ENCODE data around the gene GRPEL1. TPM values are rescaled to one million over a fixed set of nuclear protein-coding genes. Genes with fewer than 3 reads are reported as not detected.
A peak's percentile ranks its signal among the peaks of the same experiment; 100 is the strongest.

The GRPEL1 gene
- total RNA-seq, 2 experiments from 2014 or later, result 63.8 to 68.7 TPM

- intact Hi-C loops (cut with micrococcal nuclease), result loop anchor here (1.0 kb wide), 2 partner anchors 26 to 56 kb away; partner anchors contain the start of gene GRPEL1
- peak overlapping the region; percentile 84 for H3K4me3 Mint-ChIP-seq
- ChIA-PET POLR2A (interaction anchor here (0.8 to 7.7 kb wide), 6 partner anchors 14 to 134 kb away, joined by 3 to 106 read pairs (median 7); partner anchors contain the start of genes GRPEL1 and TBC1D14), CTCF (interaction anchor here (0.6 to 8.3 kb wide), 26 partner anchors 10 to 838 kb away, joined by 3 to 176 read pairs (median 5); partner anchors contain the start of genes GRPEL1 and TBC1D14)
- DNase-seq, result peak; percentile 96
- peaks cover 43% of the 10 kb centered on the region for H3K4me1 Mint-ChIP-seq (ENCODE audit: low read depth)
- no peaks in the 10 kb centered on the region for H3K36me3 Mint-ChIP-seq
- H3K27ac Mint-ChIP-seq, result peak overlapping the region; percentile 4
- no peaks in the 10 kb centered on the region for H3K9me3 Mint-ChIP-seq
- H3K27me3 Mint-ChIP-seq, result no peaks in the 10 kb centered on the region
Measured at GRCh38 chr4:7042503-7043283, 25.2 kb downstream of the GRPEL1 start.

GRCh38 chr4:7041801-7042502 lies 25.9 kb downstream of the GRPEL1 start:
- Mint-ChIP-seq H3K27me3 (no peaks in the 10 kb centered on the region), H3K36me3 (no peaks in the 10 kb centered on the region), H3K9me3 (no peaks in the 10 kb centered on the region), H3K4me3 (peak overlapping the region; percentile 69), H3K4me1 (ENCODE audit: low read depth) (peaks cover 42% of the 10 kb centered on the region), H3K27ac (no peak overlapping the region)
- intact Hi-C loops (cut with micrococcal nuclease), result no loop called here
- POLR2A ChIA-PET, result interaction anchor here (0.8 to 7.7 kb wide), 2 partner anchors 21 to 26 kb away, joined by 3 to 106 read pairs; partner anchors contain the start of gene GRPEL1
- CTCF ChIA-PET, result interaction anchor here (0.7 to 8.3 kb wide), 10 partner anchors 10 to 367 kb away, joined by 3 to 176 read pairs (median 6); partner anchors contain the start of genes GRPEL1 and TBC1D14
- no peak for DNase-seq

GRCh38 chr4:7041246-7041645 lies 26.6 kb downstream of the GRPEL1 start:
- Mint-ChIP-seq H3K27me3 (no peaks in the 10 kb centered on the region), H3K4me3 (peak overlapping the region; percentile 31), H3K4me1 (ENCODE audit: low read depth) (peaks cover 36% of the 10 kb centered on the region), H3K36me3 (no peaks in the 10 kb centered on the region), H3K27ac (no peak overlapping the region), H3K9me3 (no peaks in the 10 kb centered on the region)
- intact Hi-C loops (cut with micrococcal nuclease), result no loop called here
- no peak for DNase-seq
- CTCF ChIA-PET, result interaction anchor here (0.6 to 8.3 kb wide), 3 partner anchors 27 to 1001 kb away, joined by 3 to 176 read pairs (median 4); partner anchors contain the start of gene GRPEL1
- POLR2A ChIA-PET, result interaction anchor here (7.7 kb wide), 1 partner anchor 26 kb away, joined by 106 read pairs; the partner anchor contains the start of gene GRPEL1

DNA sequence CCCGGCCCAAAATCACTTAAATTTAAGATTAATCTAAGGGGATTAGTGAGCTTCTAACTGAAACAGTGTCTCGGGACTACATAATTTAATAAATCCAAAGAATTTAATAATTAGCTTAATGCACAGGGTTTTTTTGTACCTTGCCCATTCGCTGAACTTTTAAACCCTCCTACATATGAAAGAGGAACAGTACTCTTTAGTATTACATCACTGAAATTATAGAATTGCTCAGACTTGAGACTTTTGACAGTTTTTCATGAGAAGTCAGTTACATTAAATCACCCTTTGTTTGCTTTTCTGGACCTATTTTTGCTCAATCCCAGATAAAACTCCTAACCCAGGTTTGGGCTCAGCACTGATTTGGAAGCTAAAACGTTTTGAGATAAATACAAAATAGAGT lies 27.1 kb downstream of the GRPEL1 start:
- intact Hi-C loops (cut with micrococcal nuclease), result no loop called here

DNA sequence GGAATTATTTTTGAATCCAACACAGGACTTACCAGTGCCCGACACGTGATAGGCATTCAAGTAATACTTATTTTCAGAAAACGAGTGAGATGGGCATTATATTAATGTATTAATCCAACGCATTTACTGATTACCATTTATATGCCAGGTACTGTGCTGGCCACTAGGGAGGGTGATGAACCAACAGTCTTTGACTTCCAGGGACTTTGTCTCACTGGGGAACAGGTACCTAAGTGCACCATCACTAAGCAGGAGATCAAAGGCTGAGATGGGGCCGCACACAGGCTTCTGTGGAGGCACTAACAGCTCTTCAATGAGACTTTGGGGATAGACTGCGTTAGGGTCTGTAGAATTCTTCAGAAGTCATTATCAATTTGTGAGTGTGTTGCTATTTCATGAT lies 30.4 kb downstream of the GRPEL1 start:
- Mint-ChIP-seq H3K36me3 (no peaks in the 10 kb centered on the region), H3K4me1 (ENCODE audit: low read depth) (peaks cover 14% of the 10 kb centered on the region), H3K27me3 (no peaks in the 10 kb centered on the region), H3K27ac (no peak overlapping the region), H3K9me3 (no peaks in the 10 kb centered on the region), H3K4me3 (no peak overlapping the region)
- POLR2A ChIA-PET, result interaction anchor here (0.6 kb wide), 1 partner anchor 164 kb away, joined by 7 read pairs; no protein-coding TSS in a partner anchor
- DNase-seq, result no peak
- CTCF ChIA-PET, result interaction anchor here (0.5 to 1.2 kb wide), 3 partner anchors 19 to 181 kb away, joined by 3 to 4 read pairs (median 3); no protein-coding TSS in a partner anchor
- intact Hi-C loops (cut with micrococcal nuclease), result no loop called here

More for the DNA sequence above, 27.1 kb downstream of the GRPEL1 start:
- no peaks in the 10 kb centered on the region for H3K36me3 Mint-ChIP-seq
- CTCF ChIA-PET, result interaction anchor here (0.6 to 8.3 kb wide), 2 partner anchors 28 to 1001 kb away, joined by 3 to 176 read pairs; partner anchors contain the start of gene GRPEL1
- POLR2A ChIA-PET, result interaction anchor here (7.7 kb wide), 1 partner anchor 27 kb away, joined by 106 read pairs; the partner anchor contains the start of gene GRPEL1
- no peaks in the 10 kb centered on the region for H3K9me3 Mint-ChIP-seq
- no peak for DNase-seq
- H3K4me3 Mint-ChIP-seq, result no peak overlapping the region
- no peak overlapping the region for H3K27ac Mint-ChIP-seq
- H3K4me1 Mint-ChIP-seq (ENCODE audit: low read depth), result peaks cover 31% of the 10 kb centered on the region
- no peaks in the 10 kb centered on the region for H3K27me3 Mint-ChIP-seq

DNA sequence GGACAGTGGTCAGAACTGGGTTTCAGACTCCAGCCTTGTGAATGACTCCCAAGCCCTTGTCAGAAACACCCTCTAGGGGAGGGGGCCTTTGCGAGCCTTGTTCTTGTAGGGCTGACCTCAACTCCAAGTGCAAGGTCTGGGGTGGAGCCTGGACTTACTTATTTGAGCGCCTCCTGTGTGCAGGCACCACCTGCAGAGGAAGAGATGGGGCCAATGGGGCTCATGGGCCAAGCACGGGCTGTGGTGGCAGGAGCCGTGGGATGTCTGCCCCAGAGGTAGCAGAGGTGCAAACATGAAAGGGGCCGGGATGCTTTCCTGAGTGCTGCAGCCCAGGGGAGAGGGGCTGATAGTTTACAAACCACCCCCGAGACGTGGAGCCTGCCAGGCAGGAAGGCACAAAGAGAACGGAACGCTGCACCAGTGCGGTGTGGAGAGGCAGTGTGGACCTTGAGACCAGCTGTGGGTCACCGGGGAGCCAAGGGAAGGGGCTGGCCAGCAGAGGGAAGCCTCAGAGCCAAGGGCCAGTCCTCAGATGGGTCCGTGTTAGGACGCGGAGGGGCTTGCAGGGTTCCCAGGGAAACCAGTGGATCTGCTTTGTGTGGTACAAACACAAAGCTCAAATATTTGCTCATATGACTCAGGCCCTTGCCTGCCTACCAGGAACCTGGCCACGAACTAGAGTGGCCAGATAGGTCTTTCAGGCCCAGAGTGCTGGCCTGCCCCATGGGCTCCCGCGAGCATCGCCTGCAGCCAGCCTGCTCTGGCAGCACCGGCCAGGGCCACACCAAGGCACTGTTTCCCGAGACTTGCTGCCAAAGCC lies 33.4 kb downstream of the GRPEL1 start:
- Mint-ChIP-seq H3K9me3 (no peaks in the 10 kb centered on the region), H3K36me3 (peaks cover 13% of the 10 kb centered on the region), H3K27me3 (no peaks in the 10 kb centered on the region), H3K4me3 (no peak overlapping the region), H3K4me1 (ENCODE audit: low read depth) (peaks cover 6% of the 10 kb centered on the region), H3K27ac (no peak overlapping the region)
- CTCF ChIA-PET, result interaction anchor here (0.5 to 1.0 kb wide), 2 partner anchors 36 to 41 kb away, joined by 4 to 6 read pairs; no protein-coding TSS in a partner anchor
- POLR2A ChIA-PET, result interaction anchor here (0.6 kb wide), 2 partner anchors 22 to 178 kb away, joined by 3 read pairs; no protein-coding TSS in a partner anchor
- intact Hi-C loops (cut with micrococcal nuclease), result no loop called here
- DNase-seq, result no peak

DNA sequence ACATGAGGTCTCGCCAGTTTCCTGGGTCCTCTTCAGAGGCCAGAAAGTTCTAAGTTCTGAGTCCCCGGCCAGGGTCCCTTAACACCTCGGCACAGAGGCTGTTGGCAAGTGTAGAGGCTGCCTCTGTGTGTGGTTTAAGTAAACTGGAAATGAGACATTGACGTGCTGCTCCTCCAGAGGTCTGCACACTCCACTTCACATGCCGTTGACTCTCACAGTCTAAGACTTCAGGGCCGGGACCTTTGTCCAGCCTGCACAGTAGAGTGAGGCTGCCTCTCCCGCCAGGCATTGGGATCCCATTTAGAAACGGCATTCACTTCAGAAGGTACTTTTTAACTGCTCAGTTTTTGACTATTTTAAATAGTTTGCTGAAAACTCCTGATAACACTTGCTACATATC lies 35.3 kb downstream of the GRPEL1 start:
- POLR2A ChIA-PET, result no interaction called here
- Mint-ChIP-seq H3K36me3 (peaks cover 21% of the 10 kb centered on the region), H3K27ac (no peak overlapping the region)

DNA sequence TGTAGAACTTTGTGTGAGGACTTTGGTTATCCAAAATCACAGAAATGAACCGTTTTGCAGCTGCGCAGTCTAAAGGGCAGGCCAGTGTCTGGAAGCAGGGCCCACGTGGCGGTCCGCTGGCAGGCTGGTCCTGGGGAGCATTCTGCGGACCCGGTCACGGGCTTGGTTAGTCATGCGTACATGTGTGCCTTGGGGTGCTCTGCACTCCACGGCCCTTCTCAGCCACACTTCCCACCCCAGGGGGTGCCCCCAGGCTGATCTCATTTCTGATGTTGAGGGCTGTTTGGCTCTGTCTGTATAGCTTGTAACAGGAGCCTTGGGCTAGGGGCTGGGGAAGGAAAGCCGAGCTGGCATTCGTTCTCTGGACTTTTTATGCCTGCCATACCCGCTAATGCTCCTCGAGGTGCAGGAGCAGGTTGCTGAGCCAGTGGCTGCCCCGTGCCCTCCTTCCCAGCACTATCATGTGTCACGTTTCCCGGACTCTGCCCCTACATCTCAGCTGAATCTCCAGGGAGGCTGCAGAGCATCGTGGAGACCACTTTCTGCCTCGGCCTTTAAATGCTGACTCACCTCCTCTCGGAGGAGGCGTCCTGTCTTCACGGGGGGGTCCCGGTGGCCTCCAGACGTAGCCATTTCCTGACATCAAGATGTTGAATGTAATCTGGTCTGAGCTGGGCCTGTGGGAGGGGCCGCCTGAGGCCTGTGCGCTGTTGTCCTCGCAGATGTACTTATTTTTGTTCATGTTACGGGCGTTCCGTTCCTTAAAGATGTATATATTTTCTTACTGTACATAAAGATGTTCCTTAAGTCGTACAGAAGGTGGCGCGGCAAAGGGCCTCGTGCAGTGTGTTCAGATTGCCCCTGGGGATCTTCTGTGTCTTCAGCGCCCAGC lies 36.1 kb downstream of the GRPEL1 start:
- Mint-ChIP-seq H3K4me3 (no peak overlapping the region), H3K36me3 (peaks cover 23% of the 10 kb centered on the region), H3K27me3 (no peaks in the 10 kb centered on the region), H3K27ac (no peak overlapping the region), H3K9me3 (no peaks in the 10 kb centered on the region), H3K4me1 (ENCODE audit: low read depth) (no peaks in the 10 kb centered on the region)
- DNase-seq, result no peak
- intact Hi-C loops (cut with micrococcal nuclease), result no loop called here
- CTCF ChIA-PET, result interaction anchor here (0.6 to 2.8 kb wide), 2 partner anchors 11 to 330 kb away, joined by 3 to 9 read pairs; partner anchors contain the start of gene TADA2B
- POLR2A ChIA-PET, result no interaction called here

More for the DNA sequence above, 35.3 kb downstream of the GRPEL1 start:
- DNase-seq, result no peak
- peaks cover 6% of the 10 kb centered on the region for H3K4me1 Mint-ChIP-seq (ENCODE audit: low read depth)
- no peak overlapping the region for H3K4me3 Mint-ChIP-seq
- no peaks in the 10 kb centered on the region for H3K27me3 Mint-ChIP-seq
- CTCF ChIA-PET, result no interaction called here
- H3K9me3 Mint-ChIP-seq, result no peaks in the 10 kb centered on the region
- intact Hi-C loops (cut with micrococcal nuclease), result no loop called here

GRCh38 chr4:7030856-7031255 lies 37.0 kb downstream of the GRPEL1 start:
- intact Hi-C loops (cut with micrococcal nuclease), result no loop called here
- CTCF ChIA-PET, result interaction anchor here (0.6 to 2.8 kb wide), 2 partner anchors 12 to 329 kb away, joined by 3 to 9 read pairs; partner anchors contain the start of gene TADA2B
- Mint-ChIP-seq H3K36me3 (peaks cover 30% of the 10 kb centered on the region), H3K9me3 (no peaks in the 10 kb centered on the region), H3K4me1 (ENCODE audit: low read depth) (no peaks in the 10 kb centered on the region), H3K4me3 (no peak overlapping the region), H3K27ac (no peak overlapping the region), H3K27me3 (no peaks in the 10 kb centered on the region)
- no peak for DNase-seq
- POLR2A ChIA-PET, result no interaction called here

DNA sequence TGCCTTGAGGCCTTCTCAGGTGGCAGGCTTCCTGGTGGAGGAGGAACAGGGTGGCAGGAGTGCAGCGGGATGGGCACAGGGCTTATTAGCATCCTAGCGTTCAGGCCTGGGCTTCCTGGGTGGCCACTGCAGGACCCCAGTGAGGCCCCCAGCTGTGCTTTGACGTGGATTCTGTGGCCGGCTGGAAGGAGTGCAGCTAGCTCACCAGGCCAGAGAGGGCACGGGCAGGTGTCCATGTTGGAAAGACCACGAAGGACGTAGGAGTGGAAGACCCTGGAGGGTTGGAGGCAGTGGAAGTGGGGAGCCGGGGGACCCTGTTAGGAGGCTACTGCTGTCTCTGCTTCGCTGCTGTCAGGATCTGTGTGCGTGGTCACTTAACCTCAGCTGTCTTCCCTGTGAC lies 37.9 kb downstream of the GRPEL1 start:
- Mint-ChIP-seq H3K4me3 (no peak overlapping the region), H3K36me3 (peaks cover 30% of the 10 kb centered on the region), H3K9me3 (no peaks in the 10 kb centered on the region), H3K27me3 (no peaks in the 10 kb centered on the region), H3K27ac (no peak overlapping the region), H3K4me1 (ENCODE audit: low read depth) (no peaks in the 10 kb centered on the region)
- POLR2A ChIA-PET, result no interaction called here
- intact Hi-C loops (cut with micrococcal nuclease), result no loop called here
- DNase-seq, result no peak
- CTCF ChIA-PET, result interaction anchor here (2.8 kb wide), 1 partner anchor 13 kb away, joined by 9 read pairs; the partner anchor contains the start of gene TADA2B

All from activated CD4-positive, alpha-beta memory T cell treated with anti-CD3 and anti-CD28 coated beads for 36 hours (primary cell).